ENCODE data around the gene CHRNA3. TPM values are rescaled to one million over a fixed set of nuclear protein-coding genes. Genes with fewer than 3 reads are reported as not detected.

CHRNA3 gene
- total RNA-seq, 1 experiment from 2014 or later, result not detected

- Histone ChIP-seq H4K20me1 (ENCODE audit: insufficient read depth, low read depth, low read length) (no peaks in the 10 kb centered on the region), H3K36me3 (ENCODE audit: insufficient read depth, low read length) (peaks cover 28% of the 10 kb centered on the region; the same call in 1 of the 2 replicates), H3K27ac (ENCODE audit: low read length) (no peak overlapping the region), H3K27me3 (ENCODE audit: low read length) (no peaks in the 10 kb centered on the region), H3K4me2 (ENCODE audit: low read depth, low read length, poor library complexity, severe bottlenecking) (no peak overlapping the region), H3K4me1 (ENCODE audit: low read length) (no peaks in the 10 kb centered on the region), H2AFZ (ENCODE audit: low read length) (no peak overlapping the region), H3K9me2 (replicated peaks; ENCODE audit: insufficient read depth, low read length) (no peaks in the 10 kb centered on the region), H3K9ac (ENCODE audit: low read length) (no peak overlapping the region), H3K4me3 (ENCODE audit: low read length) (no peak overlapping the region), H3K79me2 (ENCODE audit: low read length) (no peaks in the 10 kb centered on the region), H3K9me3 (ENCODE audit: low read length) (no peaks in the 10 kb centered on the region)
- DNase-seq, result no peak
Measured at GRCh38 chr15:78550815-78551214, 70.0 kb downstream of the CHRNA3 start.

- Histone ChIP-seq H3K4me2 (ENCODE audit: low read depth, low read length, poor library complexity, severe bottlenecking) (no peak overlapping the region), H4K20me1 (ENCODE audit: insufficient read depth, low read depth, low read length) (no peaks in the 10 kb centered on the region), H3K9ac (ENCODE audit: low read length) (no peak overlapping the region), H3K4me3 (ENCODE audit: low read length) (no peak overlapping the region), H3K9me3 (ENCODE audit: low read length) (no peaks in the 10 kb centered on the region), H3K27me3 (ENCODE audit: low read length) (no peaks in the 10 kb centered on the region), H2AFZ (ENCODE audit: low read length) (no peak overlapping the region), H3K79me2 (ENCODE audit: low read length) (no peaks in the 10 kb centered on the region; the same call in 1 of the 2 replicates), H3K27ac (ENCODE audit: low read length) (no peak overlapping the region), H3K9me2 (replicated peaks; ENCODE audit: insufficient read depth, low read length) (no peaks in the 10 kb centered on the region), H3K36me3 (ENCODE audit: insufficient read depth, low read length) (peaks cover 34% of the 10 kb centered on the region), H3K4me1 (ENCODE audit: low read length) (no peaks in the 10 kb centered on the region)
- no peak for DNase-seq
Measured at GRCh38 chr15:78550194-78550593, 70.6 kb downstream of the CHRNA3 start.

Small RNAs within 50 kb of the gene (small RNA-seq; reads per million reads assigned to genes)
- not detected for gene AC067863.2

Other genes starting within 250 kb of the CHRNA3 start
- 25.1 and 36.2 TPM in 2 replicates for gene IREB2, start 182.8 kb downstream of the CHRNA3 start, total RNA-seq (2014; rRNA removed; shearing (Covaris generic); ENCODE audit: low replicate concordance)
- gene HYKK, start 113.4 kb downstream of the CHRNA3 start, total RNA-seq (2014; rRNA removed; shearing (Covaris generic); ENCODE audit: low replicate concordance), result 0.47 and 1.2 TPM in 2 replicates
- 137 and 197 TPM in 2 replicates for gene PSMA4, start 80.6 kb downstream of the CHRNA3 start, total RNA-seq (2014; rRNA removed; shearing (Covaris generic); ENCODE audit: low replicate concordance)
- 0.11 TPM in 1 of 2 replicates, not detected in the other for gene CHRNA5, start 55.5 kb downstream of the CHRNA3 start, total RNA-seq (2014; rRNA removed; shearing (Covaris generic); ENCODE audit: low replicate concordance)
- not detected in 2 replicates for gene CHRNB4, start 20.2 kb upstream of the CHRNA3 start, total RNA-seq (2014; rRNA removed; shearing (Covaris generic); ENCODE audit: low replicate concordance)
- 0.29 and 0.75 TPM in 2 replicates for gene ADAMTS7, start 190.5 kb upstream of the CHRNA3 start, total RNA-seq (2014; rRNA removed; shearing (Covaris generic); ENCODE audit: low replicate concordance)

Data from Karpas-422 (cell line).